Stimulated activated CD8-positive, alpha-beta memory T cell treated with anti-CD3 and anti-CD28 coated beads, Interleukin-2, amount 100 ng/mL, for 48 hours (primary cell): Measurements from ENCODE around the gene ITK.

Experiments used
- DNase-seq, 2 donors: peaks; one replicate each; pipeline ENCODE4 v3.0.0-alpha.2; 2020; ENCODE audit warnings: low read depth in 2 of 2

ITK gene

GRCh38 chr5:157280927-157281326, 100.3 kb downstream of the ITK start:
- DNase-seq: no peak

- no peak for DNase-seq
Measured at GRCh38 chr5:157282150-157282549, 101.5 kb downstream of the ITK start.

- DNase-seq: no peak
Measured at GRCh38 chr5:157283434-157283833, 102.8 kb downstream of the ITK start.

GRCh38 chr5:157284458-157285212, 104.0 kb downstream of the ITK start:
- DNase-seq: no peak

GRCh38 chr5:157285310-157286035, 104.8 kb downstream of the ITK start:
- DNase-seq: no peak

GRCh38 chr5:157286761-157287211, 106.1 kb downstream of the ITK start:
- DNase-seq: no peak

GRCh38 chr5:157288405-157289163, 107.9 kb downstream of the ITK start:
- no peak for DNase-seq

- no peak for DNase-seq
Measured at GRCh38 chr5:157289164-157289819, 108.7 kb downstream of the ITK start.

- no peak for DNase-seq
Measured at GRCh38 chr5:157290156-157290980, 109.7 kb downstream of the ITK start.

- no peak for DNase-seq
Measured at GRCh38 chr5:157290981-157291711, 110.5 kb downstream of the ITK start.

- no peak for DNase-seq
Measured at GRCh38 chr5:157292599-157292998, 112.0 kb downstream of the ITK start.

- no peak for DNase-seq
Measured at GRCh38 chr5:157294407-157295091, 113.9 kb downstream of the ITK start.

GRCh38 chr5:157295247-157295646, 114.6 kb downstream of the ITK start:
- DNase-seq: no peak

GRCh38 chr5:157300564-157300963, 119.9 kb downstream of the ITK start:
- DNase-seq: no peak

GRCh38 chr5:157301066-157301465, 120.4 kb downstream of the ITK start:
- no peak for DNase-seq

GRCh38 chr5:157303023-157303422, 122.4 kb downstream of the ITK start:
- DNase-seq: no peak

GRCh38 chr5:157303667-157304327, 123.2 kb downstream of the ITK start:
- DNase-seq: peak in 1 of 2 donors; percentile 30
